RWPE2 (cell line): ENCODE data around the gene TDP2.

Experiments
- ATAC-seq: fragments of 200-7000 bp; cut with Tn5 transposase; 3 replicates; pipeline ENCODE4 v1.9.1; 2021; ENCODE audit warnings: low read depth
- DNase-seq: peaks from one replicate; pipeline ENCODE4 v3.0.0-alpha.2; 2020; ENCODE audit warnings: low spot score
- H3K27ac ChIP-seq: fragments of 450-650 bp; 2 replicates; pipeline ENCODE4 v1.5.1; 2017; ENCODE audit warnings: mild to moderate bottlenecking; ENCODE audit not compliant: poor library complexity, severe bottlenecking
- H3K27me3 ChIP-seq: fragments of 250-450 bp; sonication (Bioruptor Pico); 2 replicates; pipeline ENCODE4 v1.5.1; 2021; ENCODE audit warnings: mild to moderate bottlenecking, moderate library complexity; ENCODE audit not compliant: insufficient read depth, poor library complexity, severe bottlenecking
- H3K36me3 ChIP-seq: fragments of 250-450 bp; sonication (Bioruptor Pico); 2 replicates; pipeline ENCODE4 v1.5.1; 2020; ENCODE audit warnings: low read depth, mild to moderate bottlenecking, moderate library complexity
- H3K4me1 ChIP-seq: fragments of 250-450 bp; sonication (Bioruptor Pico); 2 replicates; pipeline ENCODE4 v1.5.1; 2021; ENCODE audit warnings: mild to moderate bottlenecking, moderate library complexity; ENCODE audit not compliant: insufficient read depth, poor library complexity, severe bottlenecking
- H3K4me3 ChIP-seq: fragments of 250-450 bp; sonication (Bioruptor Pico); 2 replicates; pipeline ENCODE4 v1.5.1; 2021; ENCODE audit warnings: mild to moderate bottlenecking, moderate library complexity; ENCODE audit not compliant: severe bottlenecking
- H3K9me3 ChIP-seq: fragments of 250-450 bp; sonication (Bioruptor Pico); 2 replicates; pipeline ENCODE4 v1.5.1; 2021; ENCODE audit warnings: mild to moderate bottlenecking, moderate library complexity; ENCODE audit not compliant: severe bottlenecking
- TF ChIP-seq, protein P1 (sequence below): fragments of 450-650 bp; IDR thresholded peaks from one replicate; pipeline ENCODE4 v1.5.1; 2017; ENCODE audit warnings: mild to moderate bottlenecking, moderate library complexity; ENCODE audit not compliant: poor library complexity, severe bottlenecking

TDP2 gene

DNA sequence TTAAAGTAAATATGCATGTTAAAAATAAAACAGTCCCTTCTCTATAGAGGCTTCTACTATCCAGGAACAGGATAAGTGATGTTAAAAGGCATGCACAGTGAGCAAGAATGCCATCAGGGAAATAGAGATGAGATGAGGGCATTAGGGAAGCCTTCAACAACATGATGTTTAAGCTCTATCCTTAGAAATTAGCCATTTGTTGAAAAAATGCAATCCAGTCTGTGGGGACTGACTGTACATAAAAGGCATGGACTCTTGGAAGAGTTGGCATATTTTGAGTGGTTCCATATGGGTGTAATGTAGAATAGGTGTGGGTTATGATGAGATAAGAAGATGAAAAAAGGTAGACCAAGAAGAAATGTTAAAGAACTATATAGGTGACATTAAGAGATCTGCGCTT, 26.5 kb downstream of the TDP2 start:
- ATAC-seq = no peak
- DNase-seq = no peak
- Histone ChIP-seq H3K27me3 (no peaks in the 10 kb centered on the region), H3K9me3 (peaks cover 7% of the 10 kb centered on the region), H3K4me1 (peaks cover 3% of the 10 kb centered on the region), H3K36me3 (no peaks in the 10 kb centered on the region), H3K27ac (no peak overlapping the region), H3K4me3 (no peak overlapping the region)
- TF ChIP-seq, protein P1, sequence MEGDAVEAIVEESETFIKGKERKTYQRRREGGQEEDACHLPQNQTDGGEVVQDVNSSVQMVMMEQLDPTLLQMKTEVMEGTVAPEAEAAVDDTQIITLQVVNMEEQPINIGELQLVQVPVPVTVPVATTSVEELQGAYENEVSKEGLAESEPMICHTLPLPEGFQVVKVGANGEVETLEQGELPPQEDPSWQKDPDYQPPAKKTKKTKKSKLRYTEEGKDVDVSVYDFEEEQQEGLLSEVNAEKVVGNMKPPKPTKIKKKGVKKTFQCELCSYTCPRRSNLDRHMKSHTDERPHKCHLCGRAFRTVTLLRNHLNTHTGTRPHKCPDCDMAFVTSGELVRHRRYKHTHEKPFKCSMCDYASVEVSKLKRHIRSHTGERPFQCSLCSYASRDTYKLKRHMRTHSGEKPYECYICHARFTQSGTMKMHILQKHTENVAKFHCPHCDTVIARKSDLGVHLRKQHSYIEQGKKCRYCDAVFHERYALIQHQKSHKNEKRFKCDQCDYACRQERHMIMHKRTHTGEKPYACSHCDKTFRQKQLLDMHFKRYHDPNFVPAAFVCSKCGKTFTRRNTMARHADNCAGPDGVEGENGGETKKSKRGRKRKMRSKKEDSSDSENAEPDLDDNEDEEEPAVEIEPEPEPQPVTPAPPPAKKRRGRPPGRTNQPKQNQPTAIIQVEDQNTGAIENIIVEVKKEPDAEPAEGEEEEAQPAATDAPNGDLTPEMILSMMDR = no peak

DNA sequence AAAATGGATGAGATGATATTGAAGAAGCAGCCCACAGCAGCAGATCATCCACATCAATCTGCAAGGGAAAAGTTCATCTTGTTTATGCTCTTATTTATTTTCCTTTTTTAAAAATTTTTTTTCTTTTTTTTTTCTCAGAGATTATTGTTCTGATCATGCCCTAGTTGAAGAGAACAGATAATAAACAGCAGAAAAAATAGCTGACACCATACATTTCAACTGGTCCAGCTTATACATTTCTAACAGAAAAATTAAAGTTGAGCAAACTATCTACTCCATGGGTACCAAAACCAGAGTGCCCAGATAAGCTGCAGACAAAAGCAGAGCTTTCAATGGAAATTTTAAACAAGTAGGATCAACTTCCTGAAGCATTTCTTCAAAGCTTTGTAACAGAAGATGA, 30.0 kb downstream of the TDP2 start:
- no peak for ATAC-seq
- Histone ChIP-seq H3K27me3 (peaks cover 5% of the 10 kb centered on the region), H3K4me3 (no peak overlapping the region), H3K27ac (no peak overlapping the region), H3K4me1 (no peaks in the 10 kb centered on the region), H3K9me3 (peaks cover 7% of the 10 kb centered on the region), H3K36me3 (no peaks in the 10 kb centered on the region)
- DNase-seq = no peak
- TF ChIP-seq, protein P1 = no peak

DNA sequence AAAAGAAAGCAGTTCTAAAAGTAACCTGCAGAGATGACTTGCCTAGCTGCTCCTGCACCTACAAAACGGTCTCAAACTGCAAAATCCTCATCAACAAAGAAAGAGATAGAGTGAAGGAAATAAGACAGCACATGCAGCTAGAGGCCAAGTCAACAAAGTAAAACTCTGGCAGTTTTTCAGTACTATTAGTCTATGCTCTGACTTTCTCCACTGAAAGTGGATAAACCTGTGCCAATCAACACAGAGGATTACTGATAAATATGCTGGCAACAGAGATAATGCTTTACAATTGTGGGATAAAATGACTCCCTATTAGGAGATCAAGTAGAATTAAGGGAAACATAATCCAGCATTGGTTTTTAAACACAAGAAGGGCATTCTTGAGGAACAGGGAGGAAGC, 34.1 kb downstream of the TDP2 start:
- TF ChIP-seq, protein P1 = no peak
- peaks cover 5% of the 10 kb centered on the region for H3K27me3 ChIP-seq
- no peak for ATAC-seq
- no peak for DNase-seq
- no peaks in the 10 kb centered on the region for H3K36me3 ChIP-seq
- no peaks in the 10 kb centered on the region for H3K4me1 ChIP-seq
- H3K9me3 ChIP-seq = no peaks in the 10 kb centered on the region
- no peak overlapping the region for H3K4me3 ChIP-seq
- H3K27ac ChIP-seq = no peak overlapping the region

DNA sequence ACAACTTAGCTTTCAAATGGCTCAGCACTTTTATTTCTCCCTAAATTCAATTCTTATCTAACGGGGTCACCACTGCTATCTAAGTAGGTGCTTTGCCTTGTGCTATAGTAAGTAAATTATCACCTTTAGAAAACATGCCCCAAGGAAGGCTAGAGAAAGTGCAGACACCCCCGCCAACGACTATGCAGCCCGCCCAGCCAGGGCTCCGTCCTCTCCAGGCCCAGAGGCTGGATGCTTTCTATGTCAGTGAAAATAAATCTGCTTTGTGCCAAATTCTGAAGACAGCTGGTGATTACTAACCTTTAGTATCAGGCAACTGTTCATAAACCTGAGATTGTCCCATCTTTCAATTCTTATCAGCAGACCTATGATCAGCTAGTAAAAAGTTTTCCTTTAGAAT, 35.0 kb downstream of the TDP2 start:
- Histone ChIP-seq H3K36me3 (no peaks in the 10 kb centered on the region), H3K9me3 (no peaks in the 10 kb centered on the region), H3K27me3 (peaks cover 5% of the 10 kb centered on the region), H3K4me1 (no peaks in the 10 kb centered on the region), H3K27ac (no peak overlapping the region), H3K4me3 (no peak overlapping the region)
- TF ChIP-seq, protein P1 = no peak
- no peak for DNase-seq
- ATAC-seq = no peak

DNA sequence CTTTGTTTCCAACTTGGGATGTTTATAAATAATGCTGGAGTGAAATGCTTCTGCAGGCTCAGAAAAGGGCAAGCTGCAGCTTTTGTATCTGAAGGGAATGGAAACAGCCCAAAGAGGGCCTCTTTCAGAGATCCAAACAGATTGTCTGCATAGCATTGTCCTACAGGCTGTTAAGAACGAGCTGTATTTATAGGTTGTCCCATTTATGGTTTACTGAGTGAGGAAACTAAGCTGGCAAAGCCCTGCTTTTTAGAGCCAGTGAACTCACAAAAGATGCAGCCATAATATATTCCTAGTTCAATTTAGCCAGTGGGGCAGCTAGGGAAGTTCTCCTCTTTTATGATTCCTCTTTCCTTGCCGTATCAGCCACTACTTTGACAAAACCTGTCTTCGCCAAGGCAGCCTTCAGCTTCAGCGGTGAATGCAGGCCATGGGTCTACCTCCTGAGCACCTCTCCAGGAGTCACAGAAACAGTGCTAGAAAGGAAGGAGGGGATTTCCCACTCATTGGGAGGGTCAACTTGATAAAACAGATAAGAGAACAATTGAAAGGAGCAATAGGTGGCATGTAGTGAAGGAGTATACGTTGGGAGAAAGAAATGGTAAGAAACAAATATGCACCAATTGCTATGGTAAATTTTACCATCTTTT, 35.7 kb downstream of the TDP2 start:
- Histone ChIP-seq H3K4me1 (no peaks in the 10 kb centered on the region), H3K27me3 (peaks cover 5% of the 10 kb centered on the region), H3K9me3 (no peaks in the 10 kb centered on the region), H3K36me3 (no peaks in the 10 kb centered on the region), H3K27ac (no peak overlapping the region), H3K4me3 (no peak overlapping the region)
- TF ChIP-seq, protein P1 = no peak
- ATAC-seq = no peak
- DNase-seq = no peak
